OCI-LY3 (cell line): Measurements from ENCODE around the gene CCM2L.

ENCODE experiments used
- CTCF ChIP-seq: fragments of 200-600, 300-600 bp; sonication (generic); IDR thresholded peaks from 2 replicates; pipeline ENCODE4 v1.5.1; 2014; ENCODE audit warnings: antibody characterized with exemption, low read length, low read depth
- EZH2phosphoT487 ChIP-seq: fragments of 200-600 bp; shearing (Covaris generic); IDR thresholded peaks from 2 replicates; pipeline ENCODE4 v1.6.1; 2018; ENCODE audit warnings: antibody characterized with exemption, mixed run types, low read depth

- TF ChIP-seq CTCF (no peak), EZH2phosphoT487 (no peak)
These were observed 57.9 kb downstream of the CCM2L start for GRCh38 chr20:32068174-32068573.
